Hepatocyte (in vitro differentiated cells): ENCODE measurements around the gene SNCG. TPM values are rescaled to one million over a fixed set of nuclear protein-coding genes. Genes with fewer than 3 reads are reported as not detected.
"Not testable (repeated sequence)": the region's sequence is repeated elsewhere in the genome, so short reads cannot be mapped to it uniquely, and the experiment has no call there.

ENCODE experiments used
- DNase-seq: peaks from one replicate; pipeline ENCODE4 v3.0.0-alpha.2; 2016; ENCODE audit warnings: low spot score
- H2AFZ ChIP-seq: fragments of 200-600 bp; sonication (generic); 2 replicates; pipeline ENCODE4 v1.6.0; 2016; ENCODE audit warnings: antibody characterized with exemption, mild to moderate bottlenecking
- H3K27ac ChIP-seq: fragments of 200-600 bp; sonication (generic); 2 replicates; pipeline ENCODE4 v1.5.1; 2016; ENCODE audit warnings: mild to moderate bottlenecking
- H3K27me3 ChIP-seq: fragments of 200-600 bp; sonication (generic); 2 replicates; pipeline ENCODE4 v1.6.1; 2016
- H3K36me3 ChIP-seq: fragments of 200-600 bp; sonication (generic); replicated peaks from 2 replicates; pipeline ENCODE4 v1.5.1; 2016; ENCODE audit warnings: low read depth; ENCODE audit not compliant: insufficient read depth
- H3K4me1 ChIP-seq: fragments of 200-600 bp; sonication (generic); 2 replicates; pipeline ENCODE4 v1.5.1; 2016; ENCODE audit warnings: mild to moderate bottlenecking, moderate library complexity; ENCODE audit not compliant: insufficient read depth
- H3K4me2 ChIP-seq: fragments of 200-600 bp; sonication (generic); 2 replicates; pipeline ENCODE4 v1.6.0; 2016
- H3K4me3 ChIP-seq: fragments of 200-600 bp; sonication (generic); 2 replicates; pipeline ENCODE4 v1.5.1; 2016; ENCODE audit warnings: mild to moderate bottlenecking
- H3K79me2 ChIP-seq: fragments of 200-600 bp; sonication (generic); 2 replicates; pipeline ENCODE4 v1.6.0; 2017; ENCODE audit warnings: mild to moderate bottlenecking
- H3K9me2 ChIP-seq: fragments of 200-600 bp; sonication (generic); replicated peaks from 2 replicates; pipeline ENCODE4 v1.6.0; 2017; ENCODE audit warnings: mild to moderate bottlenecking; ENCODE audit not compliant: insufficient read depth
- H3K9me3 ChIP-seq: fragments of 200-600 bp; sonication (generic); 2 replicates; pipeline ENCODE4 v1.5.1; 2016; ENCODE audit warnings: low read depth, mild to moderate bottlenecking
- H4K20me1 ChIP-seq: fragments of 200-600 bp; sonication (generic); 2 replicates; pipeline ENCODE4 v1.6.0; 2016; ENCODE audit warnings: mild to moderate bottlenecking; ENCODE audit not compliant: insufficient read depth, poor library complexity, severe bottlenecking
- CTCF ChIP-seq: fragments of 200-600 bp; sonication (generic); IDR thresholded peaks from 2 replicates; pipeline ENCODE4 v1.5.1; 2016; ENCODE audit warnings: antibody characterized with exemption, mild to moderate bottlenecking; ENCODE audit not compliant: poor library complexity
- EZH2 ChIP-seq: fragments of 200-600 bp; sonication (generic); IDR thresholded peaks from 2 replicates; pipeline ENCODE4 v1.6.1; 2016; ENCODE audit warnings: antibody characterized with exemption, mild to moderate bottlenecking, borderline replicate concordance
- EZH2phosphoT487 ChIP-seq: fragments of 200-600 bp; sonication (generic); IDR thresholded peaks from one replicate; pipeline ENCODE4 v1.6.1; 2018; ENCODE audit warnings: antibody characterized with exemption, mild to moderate bottlenecking, low read depth, moderate library complexity; ENCODE audit not compliant: unreplicated experiment, severe bottlenecking
- WGBS: methylation state at CpG from one replicate; pipeline ENCODE4 v1.1.6; 2016; ENCODE audit warnings: low lambda C conversion rate; ENCODE audit errors: missing lambda C conversion rate; 5-methylcytosine and 5-hydroxymethylcytosine counted together
- polyA plus RNA-seq: library from polyadenylated mRNA; unstranded; fragments of >200 nt; fragmentation: Nextera tagmentation; extraction: Ambion mirVana; gene quantifications from 2 replicates; pipeline ENCODE4 v1.2.1, GENCODE V29; 2016
- total RNA-seq: library from RNA; depleted of rRNA; stranded (reverse); fragments of >200 nt; gene quantifications from 2 replicates; pipeline ENCODE4 v1.2.3, GENCODE V29; 2014

Gene SNCG
- total and polyA plus RNA-seq, 2 experiments from 2014 or later: 12.1 to 18.5 TPM

- H2AFZ ChIP-seq: no peak overlapping the region
- 91% methylated on average over 13 of the region's 13 CpGs for WGBS
These were observed 11.9 kb upstream of the SNCG start for GRCh38 chr10:86946213-86947155.

DNA sequence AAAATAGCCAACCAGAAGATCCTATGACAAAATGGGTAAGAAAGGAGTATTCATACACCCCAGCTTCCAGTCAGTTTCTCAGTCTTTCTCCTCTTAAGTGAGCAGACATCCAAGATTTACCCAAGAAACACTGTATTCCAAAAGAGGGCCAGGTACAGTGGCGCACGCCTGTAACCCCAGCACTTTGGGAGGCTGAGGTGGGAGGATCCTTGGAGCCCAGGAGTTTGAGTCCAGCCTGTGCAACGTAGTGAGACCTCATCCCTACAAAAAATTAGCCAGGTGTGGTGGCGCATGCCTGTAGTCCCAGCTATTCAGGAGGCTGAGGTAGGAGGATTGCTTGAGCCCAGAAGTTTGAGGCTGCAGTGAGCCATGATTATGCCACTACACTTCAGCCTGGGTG, 10.6 kb upstream of the SNCG start:
- not testable (repeated sequence) for H2AFZ ChIP-seq, H3K36me3 ChIP-seq, H3K9me3 ChIP-seq, H3K9me2 ChIP-seq, H3K4me1 ChIP-seq, DNase-seq, H3K79me2 ChIP-seq, H3K27me3 ChIP-seq, H4K20me1 ChIP-seq, H3K27ac ChIP-seq, H3K4me2 ChIP-seq, H3K4me3 ChIP-seq
- 98% methylated on average over 4 of the region's 4 CpGs for WGBS

More at GRCh38 chr10:86946213-86947155, 11.9 kb upstream of the SNCG start:
- Histone ChIP-seq H4K20me1 (no peaks in the 10 kb centered on the region), H3K4me2 (no peak overlapping the region), H3K36me3 (no peaks in the 10 kb centered on the region), H3K9me2 (no peaks in the 10 kb centered on the region), H3K27ac (no peak overlapping the region), H3K4me1 (no peaks in the 10 kb centered on the region), H3K4me3 (no peak overlapping the region), H3K9me3 (no peaks in the 10 kb centered on the region), H3K27me3 (no peaks in the 10 kb centered on the region), H3K79me2 (no peaks in the 10 kb centered on the region)
- DNase-seq: no peak
- no peak for TF ChIP-seq EZH2
- no peak for TF ChIP-seq EZH2phosphoT487
- TF ChIP-seq CTCF: no peak

- Histone ChIP-seq H2AFZ (no peak overlapping the region), H3K27ac (no peak overlapping the region), H3K27me3 (no peaks in the 10 kb centered on the region), H3K4me3 (no peak overlapping the region), H3K36me3 (no peaks in the 10 kb centered on the region), H3K4me1 (peaks cover 15% of the 10 kb centered on the region), H3K9me2 (no peaks in the 10 kb centered on the region), H3K79me2 (no peaks in the 10 kb centered on the region), H3K4me2 (no peak overlapping the region), H4K20me1 (no peaks in the 10 kb centered on the region), H3K9me3 (no peaks in the 10 kb centered on the region)
- TF ChIP-seq CTCF (no peak), EZH2phosphoT487 (no peak), EZH2 (no peak)
- no peak for DNase-seq
- WGBS: 70% methylated on average over 1 of the region's 1 CpG
These were observed 8.1 kb upstream of the SNCG start for GRCh38 chr10:86950349-86950748.

GRCh38 chr10:86951184-86951761, 7.1 kb upstream of the SNCG start:
- no peak overlapping the region for H2AFZ ChIP-seq
- H3K36me3 ChIP-seq: no peaks in the 10 kb centered on the region
- no peak overlapping the region for H3K4me2 ChIP-seq
- peak; percentile 16 for DNase-seq
- no peaks in the 10 kb centered on the region for H3K27me3 ChIP-seq
- no peak overlapping the region for H3K4me3 ChIP-seq
- no peaks in the 10 kb centered on the region for H3K9me2 ChIP-seq
- H3K9me3 ChIP-seq: no peaks in the 10 kb centered on the region
- H3K27ac ChIP-seq: peak overlapping the region; percentile 47
- H3K4me1 ChIP-seq: peaks cover 20% of the 10 kb centered on the region
- H4K20me1 ChIP-seq: no peaks in the 10 kb centered on the region
- H3K79me2 ChIP-seq: no peaks in the 10 kb centered on the region
- no peak for TF ChIP-seq EZH2phosphoT487
